Measurements from ENCODE around the gene TBC1D4. TPM values are rescaled to one million over a fixed set of nuclear protein-coding genes. Genes with fewer than 3 reads are reported as not detected.
A peak's percentile ranks its signal among the peaks of the same experiment; 100 is the strongest.

TBC1D4 gene
- total RNA-seq, 2 experiments from 2014 or later = 37.4 to 42.0 TPM

GRCh38 chr13:75359266-75359665, 122.7 kb downstream of the TBC1D4 start:
- ChIA-PET CTCF (interaction anchor here (2.7 kb wide), 1 partner anchor 13 kb away, joined by 12 read pairs; no protein-coding TSS in a partner anchor), POLR2A (interaction anchor here (1.3 to 2.0 kb wide), 2 partner anchors 32 to 41 kb away, joined by 3 to 33 read pairs; no protein-coding TSS in a partner anchor)
- Mint-ChIP-seq H3K9me3 (no peaks in the 10 kb centered on the region), H3K4me3 (no peak overlapping the region), H3K36me3 (ENCODE audit: low read depth) (no peaks in the 10 kb centered on the region), H3K27ac (no peak overlapping the region), H3K4me1 (ENCODE audit: low read depth) (peaks cover 4% of the 10 kb centered on the region), H3K27me3 (no peaks in the 10 kb centered on the region)
- Histone ChIP-seq H3K4me3 (ENCODE audit: low read length) (no peak overlapping the region), H3K4me1 (ENCODE audit: insufficient read depth, low read length) (no peaks in the 10 kb centered on the region), H3K36me3 (ENCODE audit: insufficient read depth, low read length) (no peaks in the 10 kb centered on the region), H3K9me3 (ENCODE audit: control insufficient read depth in 1 of 2, insufficient read depth in 1 of 2, low read length in 2 of 2) (no peaks in the 10 kb centered on the region), H3K27ac (ENCODE audit: low read depth in 1 of 2, low read length in 2 of 2) (no peak overlapping the region), H3K27me3 (ENCODE audit: control insufficient read depth in 1 of 2, insufficient read depth in 2 of 2, low read length in 2 of 2) (no peaks in the 10 kb centered on the region)
- no peak for TF ChIP-seq CTCF (IDR thresholded peaks at IDR 0.05)
- DNase-seq = no peak
- intact Hi-C loops (cut with DNase I, micrococcal nuclease) = loop anchor here (5.0 kb wide), 2 partner anchors 37 to 42 kb away; no protein-coding TSS in a partner anchor
- ATAC-seq (ENCODE audit: poor library complexity) = no peak

- no peaks in the 10 kb centered on the region for H3K9me3 ChIP-seq (ENCODE audit: control insufficient read depth in 1 of 2, insufficient read depth in 1 of 2, low read length in 2 of 2)
- ChIA-PET POLR2A (interaction anchor here (1.2 to 2.0 kb wide), 3 partner anchors 10 to 41 kb away, joined by 3 to 33 read pairs (median 4); no protein-coding TSS in a partner anchor), CTCF (interaction anchor here (1.2 to 2.7 kb wide), 9 partner anchors 9 to 138 kb away, joined by 3 to 14 read pairs (median 5); no protein-coding TSS in a partner anchor)
- intact Hi-C loops (cut with DNase I, micrococcal nuclease) = loop anchor here (1.0 to 5.0 kb wide), 3 partner anchors 31 to 40 kb away; no protein-coding TSS in a partner anchor
- H3K36me3 ChIP-seq (ENCODE audit: insufficient read depth, low read length) = no peaks in the 10 kb centered on the region
- H3K27ac Mint-ChIP-seq = no peak overlapping the region
- DNase-seq = peak; percentile 23 to 81 (median 44)
- peaks cover 4% of the 10 kb centered on the region for H3K4me1 Mint-ChIP-seq (ENCODE audit: low read depth)
- no peaks in the 10 kb centered on the region for H3K36me3 Mint-ChIP-seq (ENCODE audit: low read depth)
- H3K27me3 ChIP-seq (ENCODE audit: control insufficient read depth in 1 of 2, insufficient read depth in 2 of 2, low read length in 2 of 2) = no peaks in the 10 kb centered on the region
- H3K9me3 Mint-ChIP-seq = no peaks in the 10 kb centered on the region
- H3K4me3 ChIP-seq (ENCODE audit: low read length) = no peak overlapping the region
- H3K4me1 ChIP-seq (ENCODE audit: insufficient read depth, low read length) = no peaks in the 10 kb centered on the region
- H3K27ac ChIP-seq (ENCODE audit: low read depth in 1 of 2, low read length in 2 of 2) = no peak overlapping the region
- peak; percentile 83 for TF ChIP-seq CTCF (IDR thresholded peaks at IDR 0.05)
- no peak overlapping the region for H3K4me3 Mint-ChIP-seq
- no peaks in the 10 kb centered on the region for H3K27me3 Mint-ChIP-seq
- ATAC-seq (ENCODE audit: poor library complexity) = peak; percentile 100
These were observed 124.2 kb downstream of the TBC1D4 start for GRCh38 chr13:75357576-75358289.

DNA sequence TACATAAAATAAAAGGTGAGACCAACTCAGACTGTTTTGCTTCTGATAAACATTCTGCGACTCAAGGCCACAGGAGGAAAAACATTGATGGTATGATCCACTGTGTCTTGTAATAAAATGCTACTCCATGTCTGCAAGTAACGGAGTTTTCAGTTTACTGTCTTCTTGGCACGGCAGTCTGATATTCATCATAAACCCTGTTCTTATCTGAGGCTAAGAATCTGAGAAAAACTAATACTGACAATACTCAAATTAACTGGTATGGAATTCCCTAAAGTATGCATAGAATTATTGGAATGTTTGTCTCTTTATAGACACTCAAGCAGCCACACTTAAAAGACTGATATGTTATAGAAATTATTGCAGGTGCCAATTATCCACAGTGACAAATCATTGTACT, 125.5 kb downstream of the TBC1D4 start:
- Histone ChIP-seq H3K4me3 (ENCODE audit: low read length) (no peak overlapping the region), H3K27me3 (ENCODE audit: control insufficient read depth in 1 of 2, insufficient read depth in 2 of 2, low read length in 2 of 2) (no peaks in the 10 kb centered on the region), H3K4me1 (ENCODE audit: insufficient read depth, low read length) (no peaks in the 10 kb centered on the region), H3K27ac (ENCODE audit: low read depth in 1 of 2, low read length in 2 of 2) (no peak overlapping the region), H3K9me3 (ENCODE audit: control insufficient read depth in 1 of 2, insufficient read depth in 1 of 2, low read length in 2 of 2) (no peaks in the 10 kb centered on the region), H3K36me3 (ENCODE audit: insufficient read depth, low read length) (no peaks in the 10 kb centered on the region)
- DNase-seq (no peak), ATAC-seq (ENCODE audit: poor library complexity) (no peak)
- POLR2A ChIA-PET = no interaction called here
- no peaks in the 10 kb centered on the region for H3K36me3 Mint-ChIP-seq (ENCODE audit: low read depth)
- no peak overlapping the region for H3K27ac Mint-ChIP-seq
- no peak overlapping the region for H3K4me3 Mint-ChIP-seq
- H3K4me1 Mint-ChIP-seq (ENCODE audit: low read depth) = peaks cover 4% of the 10 kb centered on the region
- H3K9me3 Mint-ChIP-seq = no peaks in the 10 kb centered on the region
- H3K27me3 Mint-ChIP-seq = no peaks in the 10 kb centered on the region
- CTCF ChIA-PET = no interaction called here
- intact Hi-C loops (cut with DNase I, micrococcal nuclease) = loop anchor here (5.0 kb wide), 2 partner anchors 34 to 39 kb away; no protein-coding TSS in a partner anchor
- TF ChIP-seq CTCF (IDR thresholded peaks at IDR 0.05) = no peak

All from CD4-positive, alpha-beta T cell (primary cell).